HepG2 (cell line): ENCODE measurements around the gene SEC14L1. TPM values are rescaled to one million over a fixed set of nuclear protein-coding genes. Genes with fewer than 3 reads are reported as not detected.
A peak's percentile ranks its signal among the peaks of the same experiment; 100 is the strongest.

Experiments
- AKAP8 ChIP-seq: sonication (generic); formaldehyde crosslinking; IDR thresholded peaks from 2 replicates; pipeline ENCODE4 v1.5.1; 2020; ENCODE audit warnings: mild to moderate bottlenecking, missing genetic modification reagents
- FOXP1 ChIP-seq, 2 experiments: fragments of 450-650 bp in 1 of 2; IDR thresholded peaks; 2 replicates each; pipeline ENCODE4 v1.6.1; 2017 to 2018; ENCODE audit warnings: antibody characterized with exemption in 1 of 2
- NCOA2 ChIP-seq: sonication (generic); formaldehyde crosslinking; IDR thresholded peaks from 2 replicates; pipeline ENCODE4 v1.8.0; 2022; ENCODE audit warnings: inconsistent platforms
- NFE2L1 ChIP-seq: sonication (generic); formaldehyde crosslinking; IDR thresholded peaks from 2 replicates; pipeline ENCODE4 v1.4.0; 2020; ENCODE audit warnings: missing genetic modification reagents, mild to moderate bottlenecking, borderline replicate concordance
- NR3C1 ChIP-seq: sonication (generic); formaldehyde crosslinking; IDR thresholded peaks from 2 replicates; pipeline ENCODE4 v1.4.0; 2020; ENCODE audit warnings: missing genetic modification reagents
- TEAD2 ChIP-seq: sonication (generic); formaldehyde crosslinking; IDR thresholded peaks from 2 replicates; pipeline ENCODE4 v1.9.0; 2021; ENCODE audit warnings: missing genetic modification reagents
- XBP1 ChIP-seq: sonication (generic); formaldehyde crosslinking; IDR thresholded peaks from 2 replicates; pipeline ENCODE4 v1.5.0; 2020; ENCODE audit warnings: missing genetic modification reagents
- ZKSCAN5 ChIP-seq: sonication (generic); formaldehyde crosslinking; IDR thresholded peaks from 2 replicates; pipeline ENCODE4 v1.5.1; 2020; ENCODE audit warnings: mild to moderate bottlenecking, missing genetic modification reagents
- ZMYM2 ChIP-seq: sonication (generic); formaldehyde crosslinking; IDR thresholded peaks from 2 replicates; pipeline ENCODE4 v1.8.0; 2022; ENCODE audit warnings: mild to moderate bottlenecking, missing genetic modification reagents
- ZNF121 ChIP-seq: sonication (generic); formaldehyde crosslinking; IDR thresholded peaks from 2 replicates; pipeline ENCODE4 v1.5.0; 2020; ENCODE audit warnings: mild to moderate bottlenecking, missing genetic modification reagents
- ZNF331 ChIP-seq: sonication (generic); formaldehyde crosslinking; IDR thresholded peaks from 2 replicates; pipeline ENCODE4 v1.4.0; 2020; ENCODE audit warnings: missing genetic modification reagents
- ZNF350 ChIP-seq: sonication (generic); formaldehyde crosslinking; IDR thresholded peaks from 2 replicates; pipeline ENCODE4 v1.4.0; 2020; ENCODE audit warnings: mild to moderate bottlenecking, low read depth, missing genetic modification reagents, borderline replicate concordance
- ZNF773 ChIP-seq: sonication (generic); formaldehyde crosslinking; IDR thresholded peaks from 2 replicates; pipeline ENCODE4 v1.4.0; 2020; ENCODE audit warnings: missing genetic modification reagents, borderline replicate concordance
- polyA plus RNA-seq, 8 experiments: library from polyadenylated mRNA; depleted of rRNA in 3 of 8; stranded (reverse) in 7 of 8; unstranded in 1 of 8; fragments of >200 nt; fragmentation: Illumina TruSeq in 4 of 8; extraction: Trizol in 4 of 8; gene quantifications; 2 replicates each; pipeline versions ENCODE4 v1.2.1 to v1.2.3, GENCODE V29; 2011 to 2016; ENCODE audit warnings: low read depth in 4 of 8, missing spikeins in 1 of 8, mixed read lengths in 1 of 8; ENCODE audit not compliant: insufficient read depth in 1 of 8
- total RNA-seq, 5 experiments: library from RNA; depleted of rRNA; stranded (reverse); fragments of >200 nt; fragmentation: Illumina TruSeq; extraction: Trizol; gene quantifications; 2 replicates each; pipeline ENCODE4 v1.2.3, GENCODE V29; 2016; ENCODE audit warnings: low read depth in 1 of 5
- TF ChIP-seq, protein P1 (sequence below): sonication (generic); formaldehyde crosslinking; IDR thresholded peaks from 2 replicates; pipeline ENCODE4 v1.5.0; 2020; ENCODE audit warnings: mild to moderate bottlenecking, missing genetic modification reagents, borderline replicate concordance
- TF ChIP-seq, protein P2 (sequence below): sonication (generic); formaldehyde crosslinking; IDR thresholded peaks from 2 replicates; pipeline ENCODE4 v1.8.1; 2022; ENCODE audit warnings: low read depth, mild to moderate bottlenecking, missing genetic modification reagents
- TF ChIP-seq, protein P3 (sequence below): sonication (generic); formaldehyde crosslinking; IDR thresholded peaks from 2 replicates; pipeline ENCODE4 v1.4.0; 2020; ENCODE audit warnings: missing genetic modification reagents
- TF ChIP-seq, protein P4 (sequence below): sonication (generic); formaldehyde crosslinking; IDR thresholded peaks from 2 replicates; pipeline ENCODE4 v1.8.0; 2022; ENCODE audit warnings: missing genetic modification reagents, mild to moderate bottlenecking, moderate library complexity, borderline replicate concordance
- TF ChIP-seq, protein P5 (sequence below): sonication (generic); formaldehyde crosslinking; IDR thresholded peaks from 2 replicates; pipeline ENCODE4 v1.9.0; 2021; ENCODE audit warnings: missing genetic modification reagents, mild to moderate bottlenecking, borderline replicate concordance

The SEC14L1 gene
- total and polyA plus RNA-seq, 2 of the 13 experiments (the other 11 are each of a cell fraction or from before 2014, with no cell fraction given): 26.3 to 43.9 TPM

DNA sequence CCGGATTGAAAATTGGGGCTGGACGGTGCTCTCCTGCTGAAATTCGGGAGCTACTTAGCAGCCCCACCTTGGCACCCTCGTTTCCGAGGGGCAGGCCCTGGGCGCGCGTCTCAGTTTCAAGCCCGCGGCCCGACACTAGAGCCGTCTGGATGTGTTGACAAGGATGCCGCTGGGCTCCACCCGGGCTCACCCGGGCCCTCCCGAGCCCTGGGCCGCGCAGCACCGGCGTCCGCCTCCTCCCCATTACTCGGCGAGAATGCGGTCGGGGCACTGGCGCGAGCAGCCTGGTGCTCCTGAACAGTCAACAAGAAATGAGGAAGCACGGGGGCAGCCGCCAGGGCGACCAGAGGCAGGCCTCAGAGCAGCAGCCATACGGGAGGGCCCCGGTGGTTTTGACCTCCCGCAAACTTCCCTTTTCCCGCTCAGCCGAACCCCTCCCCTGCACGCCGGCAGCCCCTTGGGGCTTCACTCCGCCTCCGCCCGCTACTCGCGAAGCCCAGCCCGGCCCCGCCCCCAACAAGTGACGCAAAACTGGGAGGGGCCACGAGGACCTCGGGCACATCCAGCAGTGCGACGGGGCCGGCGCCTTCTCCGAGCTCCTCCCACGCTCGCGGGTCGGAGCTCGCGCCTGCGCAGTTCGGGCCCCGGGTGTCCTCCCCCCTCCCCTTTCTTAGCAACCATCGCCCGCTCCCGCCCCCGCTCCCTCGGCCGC is 447 bp upstream of the SEC14L1 start (continued):
- TF ChIP-seq, protein P1, sequence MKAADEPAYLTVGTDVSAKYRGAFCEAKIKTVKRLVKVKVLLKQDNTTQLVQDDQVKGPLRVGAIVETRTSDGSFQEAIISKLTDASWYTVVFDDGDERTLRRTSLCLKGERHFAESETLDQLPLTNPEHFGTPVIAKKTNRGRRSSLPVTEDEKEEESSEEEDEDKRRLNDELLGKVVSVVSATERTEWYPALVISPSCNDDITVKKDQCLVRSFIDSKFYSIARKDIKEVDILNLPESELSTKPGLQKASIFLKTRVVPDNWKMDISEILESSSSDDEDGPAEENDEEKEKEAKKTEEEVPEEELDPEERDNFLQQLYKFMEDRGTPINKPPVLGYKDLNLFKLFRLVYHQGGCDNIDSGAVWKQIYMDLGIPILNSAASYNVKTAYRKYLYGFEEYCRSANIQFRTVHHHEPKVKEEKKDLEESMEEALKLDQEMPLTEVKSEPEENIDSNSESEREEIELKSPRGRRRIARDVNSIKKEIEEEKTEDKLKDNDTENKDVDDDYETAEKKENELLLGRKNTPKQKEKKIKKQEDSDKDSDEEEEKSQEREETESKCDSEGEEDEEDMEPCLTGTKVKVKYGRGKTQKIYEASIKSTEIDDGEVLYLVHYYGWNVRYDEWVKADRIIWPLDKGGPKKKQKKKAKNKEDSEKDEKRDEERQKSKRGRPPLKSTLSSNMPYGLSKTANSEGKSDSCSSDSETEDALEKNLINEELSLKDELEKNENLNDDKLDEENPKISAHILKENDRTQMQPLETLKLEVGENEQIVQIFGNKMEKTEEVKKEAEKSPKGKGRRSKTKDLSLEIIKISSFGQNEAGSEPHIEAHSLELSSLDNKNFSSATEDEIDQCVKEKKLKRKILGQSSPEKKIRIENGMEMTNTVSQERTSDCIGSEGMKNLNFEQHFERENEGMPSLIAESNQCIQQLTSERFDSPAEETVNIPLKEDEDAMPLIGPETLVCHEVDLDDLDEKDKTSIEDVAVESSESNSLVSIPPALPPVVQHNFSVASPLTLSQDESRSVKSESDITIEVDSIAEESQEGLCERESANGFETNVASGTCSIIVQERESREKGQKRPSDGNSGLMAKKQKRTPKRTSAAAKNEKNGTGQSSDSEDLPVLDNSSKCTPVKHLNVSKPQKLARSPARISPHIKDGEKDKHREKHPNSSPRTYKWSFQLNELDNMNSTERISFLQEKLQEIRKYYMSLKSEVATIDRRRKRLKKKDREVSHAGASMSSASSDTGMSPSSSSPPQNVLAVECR (CRISPR knock-in tag): peak; percentile 88; the same call in 1 of the 2 replicates
- TF ChIP-seq NR3C1: no peak
- 0 out of 2 replicates have a peak, but pooled peaks have one; percentile 5 for TF ChIP-seq XBP1
- TF ChIP-seq, protein P2, sequence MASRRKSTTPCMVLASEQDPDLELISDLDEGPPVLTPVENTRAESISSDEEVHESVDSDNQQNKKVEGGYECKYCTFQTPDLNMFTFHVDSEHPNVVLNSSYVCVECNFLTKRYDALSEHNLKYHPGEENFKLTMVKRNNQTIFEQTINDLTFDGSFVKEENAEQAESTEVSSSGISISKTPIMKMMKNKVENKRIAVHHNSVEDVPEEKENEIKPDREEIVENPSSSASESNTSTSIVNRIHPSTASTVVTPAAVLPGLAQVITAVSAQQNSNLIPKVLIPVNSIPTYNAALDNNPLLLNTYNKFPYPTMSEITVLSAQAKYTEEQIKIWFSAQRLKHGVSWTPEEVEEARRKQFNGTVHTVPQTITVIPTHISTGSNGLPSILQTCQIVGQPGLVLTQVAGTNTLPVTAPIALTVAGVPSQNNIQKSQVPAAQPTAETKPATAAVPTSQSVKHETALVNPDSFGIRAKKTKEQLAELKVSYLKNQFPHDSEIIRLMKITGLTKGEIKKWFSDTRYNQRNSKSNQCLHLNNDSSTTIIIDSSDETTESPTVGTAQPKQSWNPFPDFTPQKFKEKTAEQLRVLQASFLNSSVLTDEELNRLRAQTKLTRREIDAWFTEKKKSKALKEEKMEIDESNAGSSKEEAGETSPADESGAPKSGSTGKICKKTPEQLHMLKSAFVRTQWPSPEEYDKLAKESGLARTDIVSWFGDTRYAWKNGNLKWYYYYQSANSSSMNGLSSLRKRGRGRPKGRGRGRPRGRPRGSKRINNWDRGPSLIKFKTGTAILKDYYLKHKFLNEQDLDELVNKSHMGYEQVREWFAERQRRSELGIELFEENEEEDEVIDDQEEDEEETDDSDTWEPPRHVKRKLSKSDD (CRISPR knock-in tag): peak; percentile 65; the same call in 1 of the 2 replicates
- TF ChIP-seq, protein P3, sequence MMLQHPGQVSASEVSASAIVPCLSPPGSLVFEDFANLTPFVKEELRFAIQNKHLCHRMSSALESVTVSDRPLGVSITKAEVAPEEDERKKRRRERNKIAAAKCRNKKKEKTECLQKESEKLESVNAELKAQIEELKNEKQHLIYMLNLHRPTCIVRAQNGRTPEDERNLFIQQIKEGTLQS (CRISPR knock-in tag): peak; percentile 35; the same call in 1 of the 2 replicates
- TF ChIP-seq ZNF331 (CRISPR knock-in tag): peak; percentile 85
- no peak for TF ChIP-seq ZNF773 (CRISPR knock-in tag)
- TF ChIP-seq ZMYM2 (CRISPR knock-in tag): no peak
- TF ChIP-seq FOXP1 (IDR thresholded peaks at IDR 0.05): no peak
- 0 out of 2 replicates have a peak, but pooled peaks have one; percentile 16 for TF ChIP-seq FOXP1 (CRISPR knock-in tag; IDR thresholded peaks at IDR 0.05)
- TF ChIP-seq TEAD2: no peak
- peak; percentile 56; the same call in 1 of the 2 replicates for TF ChIP-seq NCOA2 (CRISPR knock-in tag)
- TF ChIP-seq, protein P4, sequence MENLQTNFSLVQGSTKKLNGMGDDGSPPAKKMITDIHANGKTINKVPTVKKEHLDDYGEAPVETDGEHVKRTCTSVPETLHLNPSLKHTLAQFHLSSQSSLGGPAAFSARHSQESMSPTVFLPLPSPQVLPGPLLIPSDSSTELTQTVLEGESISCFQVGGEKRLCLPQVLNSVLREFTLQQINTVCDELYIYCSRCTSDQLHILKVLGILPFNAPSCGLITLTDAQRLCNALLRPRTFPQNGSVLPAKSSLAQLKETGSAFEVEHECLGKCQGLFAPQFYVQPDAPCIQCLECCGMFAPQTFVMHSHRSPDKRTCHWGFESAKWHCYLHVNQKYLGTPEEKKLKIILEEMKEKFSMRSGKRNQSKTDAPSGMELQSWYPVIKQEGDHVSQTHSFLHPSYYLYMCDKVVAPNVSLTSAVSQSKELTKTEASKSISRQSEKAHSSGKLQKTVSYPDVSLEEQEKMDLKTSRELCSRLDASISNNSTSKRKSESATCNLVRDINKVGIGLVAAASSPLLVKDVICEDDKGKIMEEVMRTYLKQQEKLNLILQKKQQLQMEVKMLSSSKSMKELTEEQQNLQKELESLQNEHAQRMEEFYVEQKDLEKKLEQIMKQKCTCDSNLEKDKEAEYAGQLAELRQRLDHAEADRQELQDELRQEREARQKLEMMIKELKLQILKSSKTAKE: no peak
- TF ChIP-seq AKAP8 (CRISPR knock-in tag): 0 out of 2 replicates have a peak, but pooled peaks have one; percentile 27
- TF ChIP-seq ZNF350 (CRISPR knock-in tag): peak; percentile 65; the same call in 1 of the 2 replicates
- no peak for TF ChIP-seq ZKSCAN5 (CRISPR knock-in tag)
- TF ChIP-seq ZNF121 (CRISPR knock-in tag): peak; percentile 26; the same call in 1 of the 2 replicates
- peak; percentile 55; the same call in 1 of the 2 replicates for TF ChIP-seq NFE2L1 (CRISPR knock-in tag)
- TF ChIP-seq, protein P5, sequence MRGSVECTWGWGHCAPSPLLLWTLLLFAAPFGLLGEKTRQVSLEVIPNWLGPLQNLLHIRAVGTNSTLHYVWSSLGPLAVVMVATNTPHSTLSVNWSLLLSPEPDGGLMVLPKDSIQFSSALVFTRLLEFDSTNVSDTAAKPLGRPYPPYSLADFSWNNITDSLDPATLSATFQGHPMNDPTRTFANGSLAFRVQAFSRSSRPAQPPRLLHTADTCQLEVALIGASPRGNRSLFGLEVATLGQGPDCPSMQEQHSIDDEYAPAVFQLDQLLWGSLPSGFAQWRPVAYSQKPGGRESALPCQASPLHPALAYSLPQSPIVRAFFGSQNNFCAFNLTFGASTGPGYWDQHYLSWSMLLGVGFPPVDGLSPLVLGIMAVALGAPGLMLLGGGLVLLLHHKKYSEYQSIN (CRISPR knock-in tag): no peak
